H9 (cell line): ENCODE results near the gene CYBRD1. TPM values are rescaled to one million over a fixed set of nuclear protein-coding genes. Genes with fewer than 3 reads are reported as not detected.
"Not testable (repeated sequence)": the region's sequence is repeated elsewhere in the genome, so short reads cannot be mapped to it uniquely, and the experiment has no call there.

Experiments
- DNase-seq: peaks from one replicate; pipeline ENCODE4 v3.0.0-alpha.2; 2017
- H2AFZ ChIP-seq: one replicate; pipeline ENCODE4 v1.6.1; 2013; ENCODE audit warnings: mild to moderate bottlenecking, low read length, control low read depth, moderate library complexity
- H2AK5ac ChIP-seq: 2 replicates; pipeline ENCODE4 v1.6.1; 2013; ENCODE audit warnings: low read length, control low read depth, mixed read lengths; ENCODE audit not compliant: insufficient read length
- H2BK120ac ChIP-seq: one replicate; pipeline ENCODE4 v1.6.1; 2013; ENCODE audit warnings: low read depth, mild to moderate bottlenecking, low read length, control low read depth, inconsistent platforms; ENCODE audit not compliant: poor library complexity, severe bottlenecking
- H2BK12ac ChIP-seq: 2 replicates; pipeline ENCODE4 v1.6.1; 2013; ENCODE audit warnings: low read length, control low read depth, mixed read lengths, low read depth; ENCODE audit not compliant: insufficient read length
- H2BK15ac ChIP-seq: 2 replicates; pipeline ENCODE4 v1.6.1; 2013; ENCODE audit warnings: low read depth, low read length, control low read depth
- H2BK20ac ChIP-seq: one replicate; pipeline ENCODE4 v1.6.1; 2013; ENCODE audit warnings: low read depth, mild to moderate bottlenecking, low read length, control low read depth, inconsistent platforms; ENCODE audit not compliant: poor library complexity, severe bottlenecking
- H2BK5ac ChIP-seq: 2 replicates; pipeline ENCODE4 v1.6.1; 2013; ENCODE audit warnings: low read length, control low read depth, mixed read lengths; ENCODE audit not compliant: insufficient read length
- H3K14ac ChIP-seq: 2 replicates; pipeline ENCODE4 v1.6.1; 2013; ENCODE audit warnings: low read length, control low read depth; ENCODE audit not compliant: insufficient read depth
- H3K18ac ChIP-seq: 2 replicates; pipeline ENCODE4 v1.6.1; 2013; ENCODE audit warnings: low read depth, mild to moderate bottlenecking, mixed read lengths, low read length, control low read depth; ENCODE audit not compliant: insufficient read length
- H3K23ac ChIP-seq: 2 replicates; pipeline ENCODE4 v1.6.1; 2013; ENCODE audit warnings: low read length, control low read depth, mixed read lengths, low read depth; ENCODE audit not compliant: insufficient read length
- H3K23me2 ChIP-seq: 2 replicates; pipeline ENCODE4 v1.6.1; 2013; ENCODE audit warnings: low read depth, mild to moderate bottlenecking, mixed read lengths, low read length, control low read depth; ENCODE audit not compliant: insufficient read length, poor library complexity, severe bottlenecking
- H3K27ac ChIP-seq: 2 replicates; pipeline ENCODE4 v1.5.1; 2013; ENCODE audit warnings: low read length, control low read depth, mixed read lengths, low read depth; ENCODE audit not compliant: insufficient read length
- H3K27me3 ChIP-seq: 2 replicates; pipeline ENCODE4 v1.6.1; 2013; ENCODE audit warnings: low read length, control low read depth, inconsistent platforms; ENCODE audit not compliant: insufficient read depth
- H3K4ac ChIP-seq: 2 replicates; pipeline ENCODE4 v1.6.1; 2013; ENCODE audit warnings: low read depth, mild to moderate bottlenecking, control low read depth, inconsistent platforms, low read length, moderate library complexity
- H3K4me1 ChIP-seq: 2 replicates; pipeline ENCODE4 v1.6.1; 2013; ENCODE audit warnings: low read length, control low read depth, inconsistent platforms; ENCODE audit not compliant: insufficient read depth
- H3K4me2 ChIP-seq: 2 replicates; pipeline ENCODE4 v1.6.1; 2013; ENCODE audit warnings: low read length, control low read depth, mixed read lengths; ENCODE audit not compliant: insufficient read length, insufficient read depth
- H3K56ac ChIP-seq: 2 replicates; pipeline ENCODE4 v1.6.1; 2013; ENCODE audit warnings: low read depth, mild to moderate bottlenecking, mixed read lengths, low read length, control low read depth; ENCODE audit not compliant: insufficient read length
- H3K79me1 ChIP-seq: 2 replicates; pipeline ENCODE4 v1.6.1; 2013; ENCODE audit warnings: low read depth, mild to moderate bottlenecking, moderate library complexity, low read length, control low read depth, inconsistent platforms; ENCODE audit not compliant: insufficient read depth, poor library complexity, severe bottlenecking
- H3K79me2 ChIP-seq: 2 replicates; pipeline ENCODE4 v1.6.1; 2013; ENCODE audit warnings: low read length, control low read depth, inconsistent platforms; ENCODE audit not compliant: insufficient read depth
- H3K9ac ChIP-seq: 2 replicates; pipeline ENCODE4 v1.6.1; 2013; ENCODE audit warnings: low read length, control low read depth, mixed read lengths; ENCODE audit not compliant: insufficient read length; ENCODE audit errors: extremely low read depth
- H3K9me3 ChIP-seq: one replicate; pipeline ENCODE4 v1.6.1; 2013; ENCODE audit warnings: low read depth, low read length, inconsistent platforms; ENCODE audit not compliant: control insufficient read depth
- H3T11ph ChIP-seq: one replicate; pipeline ENCODE4 v1.6.1; 2013; ENCODE audit warnings: mild to moderate bottlenecking, low read length, control low read depth, inconsistent platforms
- H4K20me1 ChIP-seq: one replicate; pipeline ENCODE4 v1.6.1; 2013; ENCODE audit not compliant: control insufficient read depth, insufficient read length, insufficient read depth
- H4K5ac ChIP-seq: 2 replicates; pipeline ENCODE4 v1.6.1; 2013; ENCODE audit warnings: low read depth, mild to moderate bottlenecking, mixed read lengths, low read length, control low read depth; ENCODE audit not compliant: insufficient read length
- H4K8ac ChIP-seq: replicated peaks from 2 replicates; pipeline ENCODE4 v1.6.1; 2013; ENCODE audit warnings: low read length, control low read depth, mixed read lengths, low read depth; ENCODE audit not compliant: insufficient read length
- H4K91ac ChIP-seq: 2 replicates; pipeline ENCODE4 v1.6.1; 2013; ENCODE audit warnings: low read depth, mild to moderate bottlenecking, moderate library complexity, mixed read lengths, low read length, control low read depth; ENCODE audit not compliant: insufficient read length
- H3K27ac Mint-ChIP-seq, 3 experiments: 2 replicates in 2 of 3; 3 replicates in 1 of 3; pipeline ENCODE4 v1.8.0; 2020 to 2021; ENCODE audit warnings: mixed read lengths in 3 of 3, mild to moderate bottlenecking in 1 of 3, moderate library complexity in 1 of 3
- H3K27me3 Mint-ChIP-seq: 2 replicates; pipeline ENCODE4 v1.8.0; 2021; ENCODE audit warnings: low read depth, mild to moderate bottlenecking, moderate library complexity, mixed read lengths
- H3K36me3 Mint-ChIP-seq, 3 experiments: 2 replicates in 2 of 3; 3 replicates in 1 of 3; pipeline ENCODE4 v1.8.0; 2020 to 2021; ENCODE audit warnings: low read depth in 3 of 3, mixed read lengths in 3 of 3; ENCODE audit not compliant: insufficient read depth in 1 of 3
- H3K4me1 Mint-ChIP-seq, 2 experiments: 2 replicates each; pipeline ENCODE4 v1.8.0; 2020; ENCODE audit warnings: mixed read lengths in 2 of 2
- H3K4me3 Mint-ChIP-seq, 2 experiments: 2 replicates in 1 of 2; 3 replicates in 1 of 2; pipeline ENCODE4 v1.8.0; 2020 to 2021; ENCODE audit warnings: mild to moderate bottlenecking in 2 of 2, mixed read lengths in 2 of 2, moderate library complexity in 1 of 2
- H3K9me3 Mint-ChIP-seq, 2 experiments: 2 replicates in 1 of 2; 3 replicates in 1 of 2; pipeline ENCODE4 v1.8.0; 2020; ENCODE audit warnings: mild to moderate bottlenecking in 2 of 2, mixed read lengths in 2 of 2, moderate library complexity in 1 of 2
- CTCF ChIP-seq: fragments of 200-600 bp; sonication (generic); conservative IDR thresholded peaks from 3 replicates; pipeline ENCODE4 v1.8.0; 2021; ENCODE audit warnings: antibody characterized with exemption, mild to moderate bottlenecking
- WGBS: extraction: QIAGEN DNeasy Blood & Tissue Kit; methylation state at CpG from one replicate; pipeline ENCODE4 v1.1.7; 2013; ENCODE audit warnings: missing lambda C conversion rate, low lambda C conversion rate, mixed read lengths; ENCODE audit not compliant: insufficient read length; ENCODE audit errors: extremely low coverage; 5-methylcytosine and 5-hydroxymethylcytosine counted together
- total RNA-seq: library from RNA; stranded (reverse); gene quantifications from 2 replicates; pipeline ENCODE4 v1.2.1, GENCODE V29; 2021

The CYBRD1 gene
- total RNA-seq, 1 experiment from 2014 or later: 3.6 TPM

DNA sequence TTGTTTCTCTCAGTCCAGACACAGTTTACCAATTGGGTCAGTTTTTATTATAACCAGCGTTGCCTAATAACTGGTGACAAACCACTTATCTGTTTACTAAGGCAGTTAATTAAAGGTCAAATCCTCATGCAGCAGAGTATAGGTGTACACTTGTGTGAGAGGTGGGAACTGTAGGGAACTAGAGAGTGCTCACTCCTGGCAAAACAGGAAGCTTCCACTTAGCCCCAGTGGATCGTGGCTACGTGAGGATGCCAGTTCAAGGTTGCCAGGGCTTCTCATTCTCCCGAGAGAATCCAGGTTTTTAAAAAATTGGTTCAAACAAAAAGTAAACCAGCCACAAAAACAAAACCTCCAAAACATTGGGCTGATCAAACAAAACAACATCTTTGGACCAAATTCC, 8.1 kb downstream of the CYBRD1 start:
- H3K27ac Mint-ChIP-seq: no peak overlapping the region
- H3K4me2 ChIP-seq: no peak overlapping the region
- TF ChIP-seq CTCF: no peak

DNA sequence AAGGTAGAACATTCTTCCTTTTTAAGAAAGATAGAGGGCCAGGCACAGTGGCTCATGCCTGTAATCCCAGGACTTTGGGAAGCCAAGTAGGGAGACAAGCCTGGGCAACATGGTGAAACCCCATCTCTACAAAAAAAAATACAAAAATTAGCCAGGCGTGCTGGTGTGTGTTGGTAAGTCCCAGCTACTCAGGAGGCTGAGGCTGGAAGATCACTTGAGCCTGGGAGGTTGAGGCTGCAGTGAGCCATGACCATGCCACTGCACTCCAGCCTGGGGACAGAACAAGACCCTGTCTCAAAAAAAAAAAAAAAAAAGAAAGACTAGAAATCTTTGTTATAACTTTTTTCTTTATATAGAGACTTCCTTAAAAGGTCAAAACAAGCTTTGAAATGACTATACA, 8.6 kb downstream of the CYBRD1 start:
- H3K4ac ChIP-seq, H3K23ac ChIP-seq, H3K79me2 ChIP-seq, H3K14ac ChIP-seq, H3K9me3 Mint-ChIP-seq, H3T11ph ChIP-seq, H3K79me1 ChIP-seq, H2BK12ac ChIP-seq, H2BK15ac ChIP-seq, H2AFZ ChIP-seq, H3K9ac ChIP-seq, H3K27ac Mint-ChIP-seq, H3K27me3 ChIP-seq, H3K4me3 Mint-ChIP-seq, H4K91ac ChIP-seq, H4K20me1 ChIP-seq, H2BK5ac ChIP-seq, H2BK120ac ChIP-seq, H3K56ac ChIP-seq, H3K18ac ChIP-seq, H2AK5ac ChIP-seq, H2BK20ac ChIP-seq, H3K9me3 ChIP-seq, H3K4me2 ChIP-seq, H3K23me2 ChIP-seq, H3K4me1 Mint-ChIP-seq, H3K4me1 ChIP-seq, DNase-seq, H4K5ac ChIP-seq, H3K27ac ChIP-seq, H3K27me3 Mint-ChIP-seq, H4K8ac ChIP-seq: not testable (repeated sequence)
- WGBS: no CpG with 5 or more reads among the region's 1 CpG
- peaks cover 7 to 10% (median 7%) of the 10 kb centered on the region in 3 experiments for H3K36me3 Mint-ChIP-seq

More for the DNA sequence above, 8.1 kb downstream of the CYBRD1 start:
- no peak overlapping the region for H3K14ac ChIP-seq
- H3K4ac ChIP-seq: no peak overlapping the region
- H2BK5ac ChIP-seq: no peak overlapping the region
- no peak overlapping the region for H3K18ac ChIP-seq
- Mint-ChIP-seq H3K9me3 (peaks cover 0 to 8% of the 10 kb centered on the region in 2 experiments; a peak in 2 of 5 replicates), H3K4me3 (no peak overlapping the region), H3K36me3 (peaks cover 7 to 10% (median 7%) of the 10 kb centered on the region in 3 experiments), H3K4me1 (no peaks in the 10 kb centered on the region), H3K27me3 (no peaks in the 10 kb centered on the region)
- H3K56ac ChIP-seq: no peak overlapping the region
- no peak overlapping the region for H2BK20ac ChIP-seq
- H3K79me1 ChIP-seq: no peaks in the 10 kb centered on the region
- H3K79me2 ChIP-seq: no peaks in the 10 kb centered on the region
- H4K20me1 ChIP-seq: no peaks in the 10 kb centered on the region
- no CpG with 5 or more reads among the region's 4 CpGs for WGBS
- H3K23ac ChIP-seq: no peak overlapping the region
- no peak overlapping the region for H3T11ph ChIP-seq
- no peak overlapping the region for H2BK120ac ChIP-seq
- H2AFZ ChIP-seq: no peak overlapping the region
- no peaks in the 10 kb centered on the region for H3K9me3 ChIP-seq
- no peak for DNase-seq
- H3K27me3 ChIP-seq: no peaks in the 10 kb centered on the region
- no peak overlapping the region for H4K8ac ChIP-seq
- H2BK12ac ChIP-seq: no peak overlapping the region
- no peaks in the 10 kb centered on the region for H3K23me2 ChIP-seq
- H4K5ac ChIP-seq: no peak overlapping the region
- H2AK5ac ChIP-seq: no peak overlapping the region
- no peak overlapping the region for H4K91ac ChIP-seq
- H3K9ac ChIP-seq: no peak overlapping the region
- H2BK15ac ChIP-seq: no peak overlapping the region
- no peak overlapping the region for H3K27ac ChIP-seq
- no peaks in the 10 kb centered on the region for H3K4me1 ChIP-seq
